Memory B cell (primary cell): ENCODE results near the gene HOXB4.
A peak's percentile ranks its signal among the peaks of the same experiment; 100 is the strongest.

Experiments
- ATAC-seq: fragments of 150-1000 bp; cut with Tn5 transposase; 2 replicates; pipeline ENCODE4 v1.10.0; 2021; ENCODE audit warnings: low read depth, mild to moderate bottlenecking, moderate library complexity
- DNase-seq, 2 donors: peaks; one replicate each; pipeline ENCODE4 v3.0.0; 2022; ENCODE audit warnings: low spot score in 2 of 2
- H3K27ac Mint-ChIP-seq: one replicate; pipeline ENCODE4 v1.8.0; 2022; ENCODE audit warnings: mild to moderate bottlenecking, moderate library complexity, mixed read lengths
- H3K27me3 Mint-ChIP-seq: one replicate; pipeline ENCODE4 v1.8.0; 2022; ENCODE audit warnings: mixed read lengths
- H3K36me3 Mint-ChIP-seq: one replicate; pipeline ENCODE4 v1.8.0; 2022; ENCODE audit warnings: mild to moderate bottlenecking, mixed read lengths
- H3K4me1 Mint-ChIP-seq: one replicate; pipeline ENCODE4 v1.8.0; 2022; ENCODE audit warnings: mixed read lengths
- H3K4me3 Mint-ChIP-seq: one replicate; pipeline ENCODE4 v1.8.0; 2022; ENCODE audit warnings: mild to moderate bottlenecking, moderate library complexity, mixed read lengths
- H3K9me3 Mint-ChIP-seq: one replicate; pipeline ENCODE4 v1.8.0; 2022; ENCODE audit warnings: mixed read lengths

Gene HOXB4

GRCh38 chr17:48618256-48618896 lies 40.2 kb upstream of the HOXB4 start:
- DNase-seq (peak; percentile 86 to 92), ATAC-seq (peak; percentile 67)
- H3K9me3 Mint-ChIP-seq, result peaks cover 2% of the 10 kb centered on the region
- H3K4me3 Mint-ChIP-seq, result no peak overlapping the region
- peaks cover 2% of the 10 kb centered on the region for H3K36me3 Mint-ChIP-seq
- H3K27me3 Mint-ChIP-seq, result peaks cover 44% of the 10 kb centered on the region
- peaks cover 11% of the 10 kb centered on the region for H3K4me1 Mint-ChIP-seq
- peak overlapping the region; percentile 40 for H3K27ac Mint-ChIP-seq

- H3K27me3 Mint-ChIP-seq, result peaks cover 42% of the 10 kb centered on the region
- DNase-seq (no peak), ATAC-seq (no peak)
- peaks cover 2% of the 10 kb centered on the region for H3K9me3 Mint-ChIP-seq
- H3K4me3 Mint-ChIP-seq, result no peak overlapping the region
- H3K27ac Mint-ChIP-seq, result no peak overlapping the region
- peaks cover 15% of the 10 kb centered on the region for H3K4me1 Mint-ChIP-seq
- H3K36me3 Mint-ChIP-seq, result peaks cover 2% of the 10 kb centered on the region
Observed at GRCh38 chr17:48617471-48618255, 39.5 kb upstream of the HOXB4 start.

GRCh38 chr17:48616717-48617470 lies 38.7 kb upstream of the HOXB4 start:
- Mint-ChIP-seq H3K9me3 (peaks cover 2% of the 10 kb centered on the region), H3K4me3 (no peak overlapping the region), H3K4me1 (peaks cover 19% of the 10 kb centered on the region), H3K27ac (no peak overlapping the region), H3K36me3 (peaks cover 2% of the 10 kb centered on the region), H3K27me3 (peaks cover 39% of the 10 kb centered on the region)
- DNase-seq (no peak), ATAC-seq (no peak)

DNA sequence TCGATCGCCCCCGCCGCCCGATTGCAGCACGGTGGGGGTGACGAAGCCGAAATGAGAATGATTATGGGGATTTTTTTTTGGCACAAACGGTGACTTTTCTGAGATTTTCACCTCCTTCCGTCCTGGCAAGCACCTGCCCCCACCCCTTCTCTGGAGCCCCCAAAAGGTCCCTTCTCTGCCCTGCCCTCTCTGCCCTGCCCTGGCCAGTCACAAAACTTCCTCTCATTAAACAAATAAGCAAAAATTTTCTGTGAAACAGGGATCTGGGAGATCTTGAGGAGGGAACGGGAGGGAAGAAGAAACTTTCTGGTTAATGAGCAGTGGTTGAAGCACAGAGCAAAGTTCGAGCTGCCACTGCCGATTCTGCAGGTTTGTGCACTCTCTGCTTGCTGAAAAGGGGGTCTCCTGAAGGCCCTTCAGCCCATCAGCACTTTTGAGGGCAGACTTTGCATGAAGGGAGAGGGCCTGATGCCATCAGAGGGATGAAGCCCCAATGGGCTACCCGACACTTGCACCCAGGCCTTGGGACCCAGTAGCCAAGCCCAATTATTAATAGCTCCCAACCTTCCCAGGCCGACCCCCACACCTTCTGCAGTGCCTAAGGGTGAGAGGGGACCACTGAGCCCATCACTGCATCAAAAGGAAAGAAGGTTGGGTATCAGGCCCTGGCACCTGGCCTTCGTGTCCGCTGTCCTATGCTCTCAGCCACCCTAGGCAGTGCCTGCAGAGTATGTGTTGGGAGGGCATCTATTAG lies 38.0 kb upstream of the HOXB4 start:
- DNase-seq (no peak), ATAC-seq (no peak)
- Mint-ChIP-seq H3K4me1 (peaks cover 25% of the 10 kb centered on the region), H3K9me3 (peaks cover 2% of the 10 kb centered on the region), H3K27ac (peak overlapping the region; percentile 92), H3K36me3 (peaks cover 2% of the 10 kb centered on the region), H3K4me3 (no peak overlapping the region), H3K27me3 (peaks cover 40% of the 10 kb centered on the region)

DNA sequence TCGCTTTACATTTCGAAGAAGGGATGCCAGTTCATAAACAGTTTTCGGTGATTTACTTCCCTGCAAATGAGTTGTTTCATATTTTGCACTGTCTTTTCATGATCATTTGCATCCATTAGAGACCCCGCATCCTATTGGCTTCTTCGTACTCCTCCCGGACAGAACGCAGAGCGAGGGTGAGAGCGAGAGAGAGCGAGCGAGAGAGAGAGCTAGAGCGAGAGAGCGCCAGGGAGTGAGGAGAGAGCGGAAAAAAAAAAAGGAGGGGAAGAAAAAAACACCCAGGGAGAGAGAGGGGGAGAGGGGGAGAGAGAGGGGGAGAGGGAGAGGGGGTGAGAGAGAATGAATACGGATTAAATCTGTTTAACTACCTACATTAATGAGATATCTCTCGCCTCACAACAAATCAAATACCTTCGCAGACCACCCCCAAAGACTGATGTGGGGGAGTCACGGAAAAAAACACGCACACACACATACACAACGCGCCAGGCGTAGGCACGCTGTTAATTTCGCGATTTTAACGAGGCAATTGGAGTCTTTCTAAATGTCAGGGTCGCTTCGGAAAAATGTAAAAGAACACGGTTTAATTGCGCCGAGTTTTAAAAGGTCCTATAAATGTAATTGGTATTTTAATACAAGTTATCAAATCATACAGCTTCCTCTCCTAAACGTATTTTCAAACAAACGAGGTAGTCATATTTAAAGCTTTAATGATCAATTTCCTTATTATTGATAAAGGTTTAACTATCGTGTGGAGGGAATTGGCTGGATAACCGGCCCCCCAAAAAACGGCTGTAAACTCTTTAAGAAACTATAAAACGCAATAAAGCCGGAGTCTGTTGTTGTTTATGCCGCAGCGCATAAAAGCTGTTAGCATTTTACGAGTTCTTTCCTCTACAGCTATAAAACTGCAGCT lies 37.2 kb upstream of the HOXB4 start, which contains the start of gene HOXB8:
Gene HOXB8 (minus strand): TSS at position 246 of the 916 bp plus-strand sequence. CDS start 588 bp downstream, outside the sequence.
- no peak for ATAC-seq
- peak within 1 kb of the TSS; percentile 92 for H3K27ac Mint-ChIP-seq
- H3K36me3 Mint-ChIP-seq, result peaks cover 2% of the 10 kb centered on the region
- no peak for DNase-seq
- peaks cover 25% of the 10 kb centered on the region for H3K4me1 Mint-ChIP-seq
- H3K27me3 Mint-ChIP-seq, result peaks cover 37% of the 10 kb centered on the region
- H3K4me3 Mint-ChIP-seq, result no peak within 1 kb of the TSS
- H3K9me3 Mint-ChIP-seq, result peaks cover 2% of the 10 kb centered on the region

GRCh38 chr17:48613862-48614694 lies 35.9 kb upstream of the HOXB4 start:
- Mint-ChIP-seq H3K4me1 (peaks cover 25% of the 10 kb centered on the region), H3K27ac (peak overlapping the region; percentile 72)

GRCh38 chr17:48612854-48613691 lies 34.9 kb upstream of the HOXB4 start:
- DNase-seq (no peak), ATAC-seq (peak; percentile 49)
- Mint-ChIP-seq H3K9me3 (peaks cover 2% of the 10 kb centered on the region), H3K36me3 (peaks cover 2% of the 10 kb centered on the region), H3K27ac (peak overlapping the region; percentile 87), H3K27me3 (peaks cover 31% of the 10 kb centered on the region), H3K4me1 (peaks cover 22% of the 10 kb centered on the region), H3K4me3 (peak overlapping the region; percentile 85)

More at GRCh38 chr17:48613862-48614694, 35.9 kb upstream of the HOXB4 start:
- peaks cover 37% of the 10 kb centered on the region for H3K27me3 Mint-ChIP-seq
- peaks cover 2% of the 10 kb centered on the region for H3K36me3 Mint-ChIP-seq
- peaks cover 2% of the 10 kb centered on the region for H3K9me3 Mint-ChIP-seq
- peak overlapping the region; percentile 38 for H3K4me3 Mint-ChIP-seq
- ATAC-seq (no peak), DNase-seq (no peak)

- peaks cover 2% of the 10 kb centered on the region for H3K36me3 Mint-ChIP-seq
- DNase-seq, result no peak
- peaks cover 22% of the 10 kb centered on the region for H3K4me1 Mint-ChIP-seq
- peaks cover 32% of the 10 kb centered on the region for H3K27me3 Mint-ChIP-seq
- ATAC-seq, result no peak
- H3K4me3 Mint-ChIP-seq, result peak overlapping the region; percentile 77
- H3K27ac Mint-ChIP-seq, result peak overlapping the region; percentile 87
- peaks cover 2% of the 10 kb centered on the region for H3K9me3 Mint-ChIP-seq
Observed at GRCh38 chr17:48612456-48612853, 34.3 kb upstream of the HOXB4 start.

DNA sequence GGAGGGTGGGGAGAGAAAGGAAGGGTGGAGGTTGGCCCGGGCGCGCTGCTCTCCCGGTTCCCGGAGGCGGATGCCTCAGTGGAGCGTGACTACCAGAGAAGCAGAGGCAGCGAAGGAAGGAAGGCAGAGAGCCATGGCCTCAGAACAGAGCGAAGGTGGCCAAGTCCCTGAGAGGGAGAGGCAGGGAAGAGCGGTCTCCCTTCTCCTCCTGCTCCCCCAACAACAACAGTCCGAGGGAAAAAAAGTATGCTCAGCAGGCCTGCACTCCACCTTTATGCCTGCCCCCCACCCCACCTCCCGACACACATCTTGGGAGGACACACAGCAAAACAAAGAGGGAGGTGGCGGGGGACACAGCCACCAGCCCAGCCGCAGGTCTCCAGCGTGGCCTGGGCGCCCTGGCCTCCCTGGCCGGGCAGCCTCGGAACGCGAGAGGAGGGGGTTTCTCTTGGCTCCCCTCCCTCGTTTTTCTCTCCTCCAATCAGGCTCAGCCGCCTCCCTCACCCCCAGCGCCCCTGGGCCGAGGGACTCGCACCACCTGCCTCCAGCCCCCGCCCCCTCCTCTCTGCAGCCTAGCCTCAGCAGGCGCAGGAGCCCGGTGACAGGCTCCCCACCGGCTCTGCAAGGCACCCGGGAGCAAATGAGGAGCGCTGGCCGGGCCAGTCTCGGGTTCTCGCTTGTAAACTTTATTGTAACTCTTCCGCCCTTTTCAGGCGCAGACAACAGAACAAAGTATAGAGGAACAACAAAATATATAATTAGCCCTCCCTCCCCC lies 33.7 kb upstream of the HOXB4 start:
- no peak for DNase-seq
- H3K27me3 Mint-ChIP-seq, result peaks cover 29% of the 10 kb centered on the region

GRCh38 chr17:48611213-48611612 lies 33.1 kb upstream of the HOXB4 start:
- peaks cover 2% of the 10 kb centered on the region for H3K36me3 Mint-ChIP-seq
- peaks cover 19% of the 10 kb centered on the region for H3K4me1 Mint-ChIP-seq
- H3K27ac Mint-ChIP-seq, result peak overlapping the region; percentile 74
- DNase-seq, result no peak
- peak; percentile 8 for ATAC-seq
- peak overlapping the region; percentile 89 for H3K4me3 Mint-ChIP-seq
- H3K9me3 Mint-ChIP-seq, result peaks cover 2% of the 10 kb centered on the region
- H3K27me3 Mint-ChIP-seq, result peaks cover 33% of the 10 kb centered on the region

More for the DNA sequence above, 33.7 kb upstream of the HOXB4 start:
- Mint-ChIP-seq H3K9me3 (peaks cover 2% of the 10 kb centered on the region), H3K27ac (peak overlapping the region; percentile 87), H3K36me3 (peaks cover 2% of the 10 kb centered on the region), H3K4me3 (peak overlapping the region; percentile 89), H3K4me1 (peaks cover 19% of the 10 kb centered on the region)
- ATAC-seq, result no peak
